SK-N-SH treated with all-trans-retinoic acid at 6 μM for 48 hours (cell line): ENCODE measurements around the gene TBC1D7.

Source experiments
- ATAC-seq: fragments of 200-7000 bp; cut with Tn5 transposase; 3 replicates; pipeline ENCODE4 v1.9.1; 2020; ENCODE audit warnings: mild to moderate bottlenecking, moderate library complexity
- BACH2 ChIP-seq: fragments of 250-450 bp; sonication (Bioruptor Pico); IDR thresholded peaks from 2 replicates; pipeline ENCODE4 v1.9.0; 2021; ENCODE audit warnings: mild to moderate bottlenecking, borderline replicate concordance
- CSDC2 ChIP-seq: fragments of 250-450 bp; sonication (Bioruptor Pico); IDR thresholded peaks from 2 replicates; pipeline ENCODE4 v1.5.0; 2020; ENCODE audit warnings: mild to moderate bottlenecking, moderate library complexity
- CSRNP3 ChIP-seq: fragments of 250-450 bp; sonication (Bioruptor Pico); IDR thresholded peaks from 2 replicates; pipeline ENCODE4 v1.5.1; 2021; ENCODE audit warnings: mild to moderate bottlenecking, moderate library complexity
- ESRRG ChIP-seq: fragments of 250-450 bp; sonication (Bioruptor Pico); IDR thresholded peaks from 2 replicates; pipeline ENCODE4 v1.6.1; 2021; ENCODE audit warnings: mild to moderate bottlenecking
- GLIS3 ChIP-seq: fragments of 250-450 bp; sonication (Bioruptor Pico); IDR thresholded peaks from 2 replicates; pipeline ENCODE4 v1.5.0; 2020; ENCODE audit warnings: mild to moderate bottlenecking, moderate library complexity
- ISL1 ChIP-seq: fragments of 250-450 bp; sonication (Bioruptor Pico); IDR thresholded peaks from 2 replicates; pipeline ENCODE4 v2.1.2; 2022; ENCODE audit warnings: mild to moderate bottlenecking, moderate library complexity
- OSR1 ChIP-seq: fragments of 250-450 bp; sonication (Bioruptor Pico); IDR thresholded peaks from 2 replicates; pipeline ENCODE4 v1.8.0; 2022; ENCODE audit warnings: moderate library complexity, mild to moderate bottlenecking, inconsistent platforms
- POU6F1 ChIP-seq: fragments of 250-450 bp; sonication (Bioruptor Pico); IDR thresholded peaks from 2 replicates; pipeline ENCODE4 v1.8.0; 2021; ENCODE audit warnings: low read depth, mild to moderate bottlenecking, moderate library complexity, borderline replicate concordance
- PPARA ChIP-seq: fragments of 250-450 bp; sonication (Bioruptor Pico); IDR thresholded peaks from 2 replicates; pipeline ENCODE4 v1.5.0; 2020; ENCODE audit warnings: mild to moderate bottlenecking, borderline replicate concordance
- RARB ChIP-seq: fragments of 250-450 bp; sonication (Bioruptor Pico); IDR thresholded peaks from 2 replicates; pipeline ENCODE4 v1.8.0; 2021; ENCODE audit warnings: mild to moderate bottlenecking, moderate library complexity
- SNAI2 ChIP-seq: fragments of 250-450 bp; sonication (Bioruptor Pico); IDR thresholded peaks from 2 replicates; pipeline ENCODE4 v1.5.0; 2020; ENCODE audit warnings: mild to moderate bottlenecking, moderate library complexity
- TCF4 ChIP-seq: fragments of 250-450 bp; sonication (Bioruptor Pico); IDR thresholded peaks from 2 replicates; pipeline ENCODE4 v1.8.0; 2021; ENCODE audit warnings: mild to moderate bottlenecking, moderate library complexity, borderline replicate concordance
- TOX ChIP-seq: fragments of 250-450 bp; sonication (Bioruptor Pico); IDR thresholded peaks from 2 replicates; pipeline ENCODE4 v1.8.0; 2021; ENCODE audit warnings: mild to moderate bottlenecking, moderate library complexity, borderline replicate concordance
- TSHZ2 ChIP-seq: fragments of 250-450 bp; sonication (Bioruptor Pico); IDR thresholded peaks from 2 replicates; pipeline ENCODE4 v1.5.0; 2020; ENCODE audit warnings: mild to moderate bottlenecking, moderate library complexity
- ZC3H10 ChIP-seq: fragments of 250-450 bp; sonication (Bioruptor Pico); IDR thresholded peaks from 2 replicates; pipeline ENCODE4 v1.5.1; 2021; ENCODE audit warnings: mild to moderate bottlenecking, moderate library complexity
- ZFP3 ChIP-seq: fragments of 250-450 bp; sonication (Bioruptor Pico); IDR thresholded peaks from 2 replicates; pipeline ENCODE4 v1.5.0; 2020; ENCODE audit warnings: mild to moderate bottlenecking, moderate library complexity
- ZFP30 ChIP-seq: fragments of 450-650 bp; formaldehyde crosslinking; IDR thresholded peaks from 2 replicates; pipeline ENCODE4 v1.5.0; 2022; ENCODE audit warnings: mild to moderate bottlenecking, moderate library complexity
- ZNF565 ChIP-seq: fragments of 450-650 bp; formaldehyde crosslinking; conservative IDR thresholded peaks from 2 replicates; pipeline ENCODE4 v1.5.0; 2020; ENCODE audit warnings: low read depth, mild to moderate bottlenecking, moderate library complexity
- ZNF70 ChIP-seq: fragments of 450-650 bp; formaldehyde crosslinking; IDR thresholded peaks from 2 replicates; pipeline ENCODE4 v1.5.0; 2020; ENCODE audit warnings: mild to moderate bottlenecking, moderate library complexity
- ZNF8 ChIP-seq: fragments of 450-650 bp; formaldehyde crosslinking; IDR thresholded peaks from 2 replicates; pipeline ENCODE4 v1.5.0; 2020; ENCODE audit warnings: mild to moderate bottlenecking, moderate library complexity
- TF ChIP-seq, protein P1 (sequence below): fragments of 250-450 bp; sonication (Bioruptor Pico); IDR thresholded peaks from 2 replicates; pipeline ENCODE4 v1.8.0; 2020; ENCODE audit warnings: mild to moderate bottlenecking, moderate library complexity, borderline replicate concordance

The TBC1D7 gene

DNA sequence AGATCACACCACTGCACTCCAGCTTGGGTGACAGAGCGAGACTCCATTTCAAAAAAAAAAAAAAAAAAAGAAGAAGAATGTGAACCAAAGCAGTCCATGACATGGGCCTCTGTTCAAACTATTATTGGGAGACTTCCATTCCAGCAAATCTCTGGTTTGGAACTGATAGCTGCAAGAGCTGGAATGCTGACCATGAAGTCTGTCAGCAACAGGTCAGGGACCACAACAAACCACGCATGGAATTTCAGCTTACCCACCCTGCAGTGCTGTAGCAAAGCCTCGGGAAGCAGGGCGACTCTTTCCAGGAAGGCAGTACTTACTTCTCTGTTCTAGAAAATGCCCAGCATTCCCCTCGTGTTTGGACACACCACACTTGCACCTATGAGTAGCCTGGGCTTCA is 34.1 kb upstream of the TBC1D7 start (continued):
- TF ChIP-seq POU6F1 (no peak), ZNF565 (CRISPR knock-in tag) (no peak)

- ATAC-seq: no peak
Observed at GRCh38 chr6:13360671-13361540, 32.6 kb upstream of the TBC1D7 start.

DNA sequence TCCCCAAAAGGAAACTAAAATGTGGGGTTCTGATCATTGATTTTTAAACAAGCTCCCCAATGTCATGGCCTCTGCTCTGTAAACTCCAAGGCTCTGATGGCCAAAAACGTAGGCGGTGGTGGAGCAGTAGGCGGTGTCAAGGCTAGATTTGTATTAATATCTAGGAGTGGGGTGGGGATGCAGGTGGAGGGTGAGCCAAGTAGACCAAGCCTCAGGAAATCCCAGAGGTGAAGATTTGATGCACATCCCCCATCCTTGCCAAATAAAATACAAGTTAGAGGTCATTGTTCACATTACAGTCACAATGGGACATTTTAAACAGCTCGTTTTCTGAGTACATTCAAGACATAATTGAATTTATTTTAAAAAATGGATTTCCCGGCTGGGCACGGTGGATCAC is 30.9 kb upstream of the TBC1D7 start:
- no peak for TF ChIP-seq TCF4
- TF ChIP-seq ESRRG (CRISPR knock-in tag): no peak
- no peak for TF ChIP-seq TOX
- no peak for TF ChIP-seq ZNF565 (CRISPR knock-in tag)
- no peak for TF ChIP-seq CSRNP3 (CRISPR knock-in tag)
- TF ChIP-seq ZNF8 (CRISPR knock-in tag): no peak
- TF ChIP-seq, protein P1, sequence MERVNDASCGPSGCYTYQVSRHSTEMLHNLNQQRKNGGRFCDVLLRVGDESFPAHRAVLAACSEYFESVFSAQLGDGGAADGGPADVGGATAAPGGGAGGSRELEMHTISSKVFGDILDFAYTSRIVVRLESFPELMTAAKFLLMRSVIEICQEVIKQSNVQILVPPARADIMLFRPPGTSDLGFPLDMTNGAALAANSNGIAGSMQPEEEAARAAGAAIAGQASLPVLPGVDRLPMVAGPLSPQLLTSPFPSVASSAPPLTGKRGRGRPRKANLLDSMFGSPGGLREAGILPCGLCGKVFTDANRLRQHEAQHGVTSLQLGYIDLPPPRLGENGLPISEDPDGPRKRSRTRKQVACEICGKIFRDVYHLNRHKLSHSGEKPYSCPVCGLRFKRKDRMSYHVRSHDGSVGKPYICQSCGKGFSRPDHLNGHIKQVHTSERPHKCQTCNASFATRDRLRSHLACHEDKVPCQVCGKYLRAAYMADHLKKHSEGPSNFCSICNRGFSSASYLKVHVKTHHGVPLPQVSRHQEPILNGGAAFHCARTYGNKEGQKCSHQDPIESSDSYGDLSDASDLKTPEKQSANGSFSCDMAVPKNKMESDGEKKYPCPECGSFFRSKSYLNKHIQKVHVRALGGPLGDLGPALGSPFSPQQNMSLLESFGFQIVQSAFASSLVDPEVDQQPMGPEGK: no peak
- no peak for TF ChIP-seq PPARA (CRISPR knock-in tag)
- ATAC-seq: no peak

More at GRCh38 chr6:13360671-13361540, 32.6 kb upstream of the TBC1D7 start:
- TF ChIP-seq GLIS3 (CRISPR knock-in tag) (no peak), RARB (CRISPR knock-in tag) (no peak), ZFP3 (no peak), TOX (no peak), SNAI2 (no peak), ISL1 (CRISPR knock-in tag) (no peak), ZFP30 (CRISPR knock-in tag) (no peak), CSDC2 (CRISPR knock-in tag) (no peak), ZNF8 (CRISPR knock-in tag) (no peak), OSR1 (CRISPR knock-in tag) (no peak), POU6F1 (no peak), ZNF70 (CRISPR knock-in tag) (no peak), TSHZ2 (CRISPR knock-in tag) (no peak), ZC3H10 (CRISPR knock-in tag) (no peak), BACH2 (CRISPR knock-in tag) (no peak), ESRRG (CRISPR knock-in tag) (no peak)
